Calu3 (cell line): ENCODE data around the gene LARP1. TPM values are rescaled to one million over a fixed set of nuclear protein-coding genes. Genes with fewer than 3 reads are reported as not detected.

Experiments
- BruUV-seq: library from RNA; stranded (reverse); fragments of 400-500 nt; replicated peaks from 2 replicates; lab custom pipeline; 2021; lab: Mats Ljungman, UMichigan
- CTCF ChIA-PET: fragments of 300-600 bp; sonication (Branson Sonifier 250); formaldehyde crosslinking; loops from one replicate; lab custom pipeline; 2022; ENCODE audit warnings: antibody characterized with exemption; lab: Charles Lee
- DNase-seq: peaks from one replicate; pipeline ENCODE4 v3.0.0; 2022
- H3K27ac Mint-ChIP-seq: one replicate; pipeline ENCODE4 v1.8.0; 2022; ENCODE audit warnings: mixed read lengths; ENCODE audit not compliant: unreplicated experiment
- H3K27me3 Mint-ChIP-seq: one replicate; pipeline ENCODE4 v1.8.0; 2022; ENCODE audit warnings: mixed read lengths; ENCODE audit not compliant: unreplicated experiment
- H3K36me3 Mint-ChIP-seq: one replicate; pipeline ENCODE4 v1.8.0; 2022; ENCODE audit warnings: mild to moderate bottlenecking, moderate library complexity, mixed read lengths; ENCODE audit not compliant: insufficient read depth, unreplicated experiment
- H3K4me1 Mint-ChIP-seq: one replicate; pipeline ENCODE4 v1.8.0; 2022; ENCODE audit warnings: mild to moderate bottlenecking, low read depth, mixed read lengths; ENCODE audit not compliant: unreplicated experiment
- H3K4me3 Mint-ChIP-seq: one replicate; pipeline ENCODE4 v1.8.0; 2022; ENCODE audit warnings: mild to moderate bottlenecking, low read depth, moderate library complexity, mixed read lengths; ENCODE audit not compliant: unreplicated experiment
- H3K9me3 Mint-ChIP-seq: one replicate; pipeline ENCODE4 v1.8.0; 2022; ENCODE audit warnings: low read depth, mixed read lengths; ENCODE audit not compliant: unreplicated experiment
- intact Hi-C: fragments of 100-400 bp; cut with micrococcal nuclease; formaldehyde crosslinking; loops from one replicate; pipeline ENCODE4 v1.10.0; 2022; ENCODE audit not compliant: unreplicated experiment
- total RNA-seq: library from RNA; stranded (reverse); gene quantifications from 2 replicates; pipeline ENCODE4 v1.2.3, GENCODE V29; 2022
- TF ChIP-seq, protein P1 (sequence below): fragments of 200-600 bp; IDR thresholded peaks from one replicate; pipeline ENCODE4 v1.8.0; 2022; ENCODE audit warnings: antibody characterized with exemption; ENCODE audit not compliant: unreplicated experiment

The LARP1 gene
- total RNA-seq, 1 experiment from 2014 or later: 339 TPM

DNA sequence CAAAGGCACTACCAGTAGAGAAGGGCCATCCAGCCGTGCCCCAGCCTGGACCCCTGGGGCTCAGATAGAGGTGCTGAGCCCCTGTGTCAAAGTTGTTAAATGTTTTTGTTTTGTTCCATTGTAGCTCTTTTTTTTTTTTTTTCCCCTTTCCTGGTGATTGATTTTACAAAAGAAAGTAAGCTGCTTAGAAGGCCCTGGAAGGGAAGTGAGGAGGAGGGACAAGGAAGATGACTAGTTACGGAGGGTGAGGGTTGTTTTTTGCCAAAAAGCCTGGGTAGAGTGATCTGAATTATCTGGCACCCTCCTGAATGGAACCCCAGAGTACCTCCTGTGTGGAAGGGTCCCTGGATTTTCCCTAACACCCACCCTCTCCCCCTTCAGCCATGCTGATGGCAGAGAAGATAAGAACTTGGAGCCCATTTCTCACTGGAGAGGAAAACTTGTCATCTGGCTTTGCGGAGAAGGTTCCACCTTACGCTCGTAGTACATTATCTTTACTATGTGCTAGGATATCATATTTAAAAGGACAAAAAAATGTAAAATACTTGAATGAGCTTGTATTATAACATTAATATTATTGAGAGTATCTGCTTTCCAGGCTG is 61.8 kb downstream of the LARP1 start:
- intact Hi-C loops: no loop called here
- no peak for DNase-seq
- Mint-ChIP-seq H3K27me3 (no peaks in the 10 kb centered on the region), H3K4me3 (no peak overlapping the region), H3K27ac (no peak overlapping the region), H3K9me3 (no peaks in the 10 kb centered on the region), H3K4me1 (peaks cover 9% of the 10 kb centered on the region), H3K36me3 (peaks cover 72% of the 10 kb centered on the region)
- BruUV-seq: TSS peak; percentile 32
- TF ChIP-seq, protein P1, sequence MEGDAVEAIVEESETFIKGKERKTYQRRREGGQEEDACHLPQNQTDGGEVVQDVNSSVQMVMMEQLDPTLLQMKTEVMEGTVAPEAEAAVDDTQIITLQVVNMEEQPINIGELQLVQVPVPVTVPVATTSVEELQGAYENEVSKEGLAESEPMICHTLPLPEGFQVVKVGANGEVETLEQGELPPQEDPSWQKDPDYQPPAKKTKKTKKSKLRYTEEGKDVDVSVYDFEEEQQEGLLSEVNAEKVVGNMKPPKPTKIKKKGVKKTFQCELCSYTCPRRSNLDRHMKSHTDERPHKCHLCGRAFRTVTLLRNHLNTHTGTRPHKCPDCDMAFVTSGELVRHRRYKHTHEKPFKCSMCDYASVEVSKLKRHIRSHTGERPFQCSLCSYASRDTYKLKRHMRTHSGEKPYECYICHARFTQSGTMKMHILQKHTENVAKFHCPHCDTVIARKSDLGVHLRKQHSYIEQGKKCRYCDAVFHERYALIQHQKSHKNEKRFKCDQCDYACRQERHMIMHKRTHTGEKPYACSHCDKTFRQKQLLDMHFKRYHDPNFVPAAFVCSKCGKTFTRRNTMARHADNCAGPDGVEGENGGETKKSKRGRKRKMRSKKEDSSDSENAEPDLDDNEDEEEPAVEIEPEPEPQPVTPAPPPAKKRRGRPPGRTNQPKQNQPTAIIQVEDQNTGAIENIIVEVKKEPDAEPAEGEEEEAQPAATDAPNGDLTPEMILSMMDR: no peak
- CTCF ChIA-PET: no interaction called here

DNA sequence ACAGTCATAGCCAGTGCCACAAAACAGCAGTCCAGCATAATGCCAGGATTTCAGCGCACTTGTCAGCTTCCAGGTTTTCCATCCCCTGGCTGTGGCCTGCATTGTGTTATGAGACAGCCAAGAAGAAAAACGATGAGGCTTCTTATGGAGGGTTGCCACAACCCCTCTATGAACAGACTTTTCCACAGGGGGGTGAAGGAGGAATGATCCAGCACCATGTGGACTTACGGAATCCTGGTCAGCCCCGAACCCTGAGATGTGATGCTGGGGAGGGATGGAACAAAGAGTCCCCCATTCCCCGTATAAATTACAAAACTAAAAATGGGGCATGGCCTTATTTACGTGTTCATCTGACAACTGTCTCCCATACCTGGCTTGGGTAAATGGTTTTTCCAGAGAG is 62.6 kb downstream of the LARP1 start:
- H3K4me3 Mint-ChIP-seq: no peak overlapping the region
- DNase-seq: no peak
- TF ChIP-seq, protein P1: no peak
- CTCF ChIA-PET: no interaction called here
- no peaks in the 10 kb centered on the region for H3K9me3 Mint-ChIP-seq
- H3K4me1 Mint-ChIP-seq: peaks cover 9% of the 10 kb centered on the region
- intact Hi-C loops: no loop called here
- no TSS peak for BruUV-seq
- H3K36me3 Mint-ChIP-seq: peaks cover 63% of the 10 kb centered on the region
- no peak overlapping the region for H3K27ac Mint-ChIP-seq
- H3K27me3 Mint-ChIP-seq: no peaks in the 10 kb centered on the region

DNA sequence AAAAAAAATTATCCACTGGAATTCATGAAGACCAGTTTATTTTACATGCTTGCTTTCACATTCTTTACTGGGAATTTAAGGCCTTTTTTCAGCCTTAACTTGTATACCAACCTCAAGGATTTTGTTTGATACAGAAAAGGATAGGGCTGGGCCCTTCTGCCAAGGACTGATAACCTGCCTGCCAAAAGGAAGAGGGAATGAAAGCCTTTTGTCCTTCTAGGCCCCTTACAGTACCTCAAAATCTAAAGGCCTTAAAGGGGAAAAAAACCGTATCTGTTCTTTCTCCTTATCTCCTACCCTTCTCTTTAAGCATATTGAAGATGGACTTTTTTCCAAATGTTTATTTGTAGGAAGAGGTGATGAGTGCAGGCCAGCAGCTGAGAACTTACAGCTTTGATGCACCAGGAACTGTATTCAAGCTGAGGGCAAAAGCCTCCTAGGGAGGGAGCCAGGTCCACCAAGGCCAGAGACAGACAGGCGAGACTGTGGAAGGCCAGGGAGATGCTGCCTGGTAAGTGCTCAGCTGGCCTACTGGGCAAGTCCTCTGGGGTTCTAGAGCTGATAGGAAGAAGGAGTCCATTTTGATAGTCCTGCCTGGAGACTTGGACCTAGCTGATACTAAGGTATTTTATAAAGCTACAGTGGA is 63.4 kb downstream of the LARP1 start:
- Mint-ChIP-seq H3K4me1 (peaks cover 9% of the 10 kb centered on the region), H3K27me3 (no peaks in the 10 kb centered on the region), H3K36me3 (peaks cover 56% of the 10 kb centered on the region), H3K27ac (no peak overlapping the region), H3K9me3 (no peaks in the 10 kb centered on the region), H3K4me3 (no peak overlapping the region)
- BruUV-seq: no TSS peak
- CTCF ChIA-PET: no interaction called here
- intact Hi-C loops: no loop called here
- no peak for DNase-seq
- TF ChIP-seq, protein P1: no peak

DNA sequence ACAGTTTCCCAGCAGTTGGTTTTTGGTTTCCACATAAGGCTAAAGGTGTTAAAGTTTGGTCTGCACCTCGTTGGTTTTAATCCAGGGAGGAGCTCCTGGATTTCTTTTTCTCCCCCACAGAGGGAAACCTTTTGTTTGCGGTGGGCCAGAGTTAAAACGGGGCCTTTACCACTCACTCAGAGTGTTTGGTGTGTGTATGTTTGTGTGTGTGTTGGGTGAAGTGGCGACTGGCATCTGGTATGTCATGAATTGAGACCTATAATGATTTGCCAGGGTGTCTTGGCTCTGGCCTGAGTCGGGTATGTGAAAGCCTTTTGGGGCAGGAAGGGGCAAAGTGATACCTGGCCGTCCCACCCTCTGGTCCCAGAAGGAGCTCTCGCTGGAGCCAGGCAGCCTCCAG is 64.4 kb downstream of the LARP1 start:
- no TSS peak for BruUV-seq
- CTCF ChIA-PET: no interaction called here
- Mint-ChIP-seq H3K9me3 (no peaks in the 10 kb centered on the region), H3K4me1 (peaks cover 9% of the 10 kb centered on the region), H3K27ac (peak overlapping the region; percentile 17), H3K27me3 (no peaks in the 10 kb centered on the region), H3K4me3 (no peak overlapping the region), H3K36me3 (peaks cover 49% of the 10 kb centered on the region)
- TF ChIP-seq, protein P1: no peak
- intact Hi-C loops: no loop called here
- DNase-seq: no peak
